22Rv1 (cell line): Measurements from ENCODE around the gene PRUNE2.

Experiments
- ZFX ChIP-seq: fragments of 450-650 bp; IDR thresholded peaks from 2 replicates; pipeline ENCODE4 v1.6.1; 2017; ENCODE audit warnings: antibody characterized with exemption, borderline replicate concordance
- TF ChIP-seq, protein P1 (sequence below): fragments of 450-650 bp; IDR thresholded peaks from 2 replicates; pipeline ENCODE4 v1.5.1; 2017; ENCODE audit warnings: mild to moderate bottlenecking

DNA sequence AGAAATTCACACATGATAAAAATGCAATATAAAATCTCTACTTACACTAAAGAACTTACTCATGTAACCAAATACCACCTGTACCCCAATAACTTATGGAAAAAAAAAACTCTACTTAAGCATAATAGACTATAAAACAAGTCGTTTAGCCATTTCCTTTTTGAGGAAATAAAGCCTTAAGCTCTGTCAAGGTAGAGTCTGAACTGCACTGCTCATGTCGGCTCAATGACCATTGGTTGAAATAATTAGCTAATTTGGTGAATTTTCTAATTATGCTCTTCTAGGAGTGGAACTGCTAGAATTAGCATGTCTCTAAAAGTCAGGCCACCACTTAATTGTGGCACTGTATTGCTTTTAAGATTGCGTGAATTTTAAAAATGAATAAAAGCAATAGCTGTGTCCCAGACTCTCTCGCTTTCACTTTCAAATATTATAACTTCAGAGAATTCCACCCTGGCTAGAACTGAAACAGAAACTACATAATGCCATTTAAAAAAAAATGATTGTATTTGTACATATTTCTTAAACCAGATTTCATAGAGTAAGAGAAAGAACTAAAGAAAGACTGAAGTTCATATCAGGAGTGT lies 254.7 kb downstream of the PRUNE2 start:
- TF ChIP-seq, protein P1, sequence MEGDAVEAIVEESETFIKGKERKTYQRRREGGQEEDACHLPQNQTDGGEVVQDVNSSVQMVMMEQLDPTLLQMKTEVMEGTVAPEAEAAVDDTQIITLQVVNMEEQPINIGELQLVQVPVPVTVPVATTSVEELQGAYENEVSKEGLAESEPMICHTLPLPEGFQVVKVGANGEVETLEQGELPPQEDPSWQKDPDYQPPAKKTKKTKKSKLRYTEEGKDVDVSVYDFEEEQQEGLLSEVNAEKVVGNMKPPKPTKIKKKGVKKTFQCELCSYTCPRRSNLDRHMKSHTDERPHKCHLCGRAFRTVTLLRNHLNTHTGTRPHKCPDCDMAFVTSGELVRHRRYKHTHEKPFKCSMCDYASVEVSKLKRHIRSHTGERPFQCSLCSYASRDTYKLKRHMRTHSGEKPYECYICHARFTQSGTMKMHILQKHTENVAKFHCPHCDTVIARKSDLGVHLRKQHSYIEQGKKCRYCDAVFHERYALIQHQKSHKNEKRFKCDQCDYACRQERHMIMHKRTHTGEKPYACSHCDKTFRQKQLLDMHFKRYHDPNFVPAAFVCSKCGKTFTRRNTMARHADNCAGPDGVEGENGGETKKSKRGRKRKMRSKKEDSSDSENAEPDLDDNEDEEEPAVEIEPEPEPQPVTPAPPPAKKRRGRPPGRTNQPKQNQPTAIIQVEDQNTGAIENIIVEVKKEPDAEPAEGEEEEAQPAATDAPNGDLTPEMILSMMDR: no peak
- no peak for TF ChIP-seq ZFX
